Ramos (cell line): ENCODE measurements around the gene HNRNPC.
"Not testable (repeated sequence)": the region's sequence is repeated elsewhere in the genome, so short reads cannot be mapped to it uniquely, and the experiment has no call there.

Source experiments
- in situ Hi-C: fragments of 300-500 bp; cut with MboI; formaldehyde crosslinking; loops from one replicate; pipeline ENCODE4 v1.14.3; 2022; ENCODE audit warnings: low sequenced_read_pairs; ENCODE audit not compliant: unreplicated experiment

Gene HNRNPC

GRCh38 chr14:21215879-21216251, 53.4 kb downstream of the HNRNPC start:
- in situ Hi-C loops = no loop called here

- in situ Hi-C loops = no loop called here
Measured at GRCh38 chr14:21215130-21215878, 53.9 kb downstream of the HNRNPC start.

- in situ Hi-C loops = no loop called here
Measured at GRCh38 chr14:21213652-21214051, 55.6 kb downstream of the HNRNPC start.

- in situ Hi-C loops = not testable (repeated sequence)
Measured at GRCh38 chr14:21212824-21213223, 56.4 kb downstream of the HNRNPC start.

- in situ Hi-C loops = no loop called here
Measured at GRCh38 chr14:21211509-21211908, 57.7 kb downstream of the HNRNPC start.

DNA sequence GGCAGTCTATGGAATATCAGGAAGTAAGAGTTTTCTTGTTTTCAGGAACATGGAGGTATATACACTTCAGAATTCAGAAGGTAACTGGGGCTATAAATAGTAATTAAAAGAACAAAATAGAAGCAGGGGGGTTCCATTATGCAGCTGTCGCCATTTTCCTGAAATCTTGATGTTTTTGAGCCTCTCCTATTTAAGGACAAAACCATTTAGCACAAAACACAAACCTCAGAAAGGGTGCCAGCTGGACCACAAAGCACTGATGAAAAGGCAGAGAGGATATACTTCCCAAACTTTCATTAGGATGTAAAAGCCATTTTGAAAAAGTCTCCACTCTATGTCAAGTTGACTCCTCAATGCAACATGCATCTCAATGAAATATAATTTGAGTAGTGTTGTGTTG, 59.2 kb downstream of the HNRNPC start:
- in situ Hi-C loops = no loop called here

DNA sequence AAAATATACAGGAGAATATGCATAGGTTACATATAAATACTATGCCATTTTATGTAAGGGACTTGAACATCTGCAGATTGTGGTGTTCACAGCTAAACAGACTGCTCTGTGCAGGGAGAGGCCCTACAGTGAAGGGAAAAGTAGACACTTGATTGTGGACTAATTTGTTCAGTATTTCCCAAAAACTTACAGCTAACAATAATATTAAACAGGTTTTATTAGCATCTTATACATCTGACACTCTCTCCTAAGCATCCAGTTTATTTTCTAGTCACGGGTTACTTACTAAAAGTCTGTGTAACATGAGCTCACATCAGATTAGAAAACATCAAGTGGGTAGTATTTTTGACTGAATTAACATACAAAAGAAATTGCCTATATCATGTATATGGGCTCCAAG, 60.1 kb downstream of the HNRNPC start:
- in situ Hi-C loops = no loop called here

DNA sequence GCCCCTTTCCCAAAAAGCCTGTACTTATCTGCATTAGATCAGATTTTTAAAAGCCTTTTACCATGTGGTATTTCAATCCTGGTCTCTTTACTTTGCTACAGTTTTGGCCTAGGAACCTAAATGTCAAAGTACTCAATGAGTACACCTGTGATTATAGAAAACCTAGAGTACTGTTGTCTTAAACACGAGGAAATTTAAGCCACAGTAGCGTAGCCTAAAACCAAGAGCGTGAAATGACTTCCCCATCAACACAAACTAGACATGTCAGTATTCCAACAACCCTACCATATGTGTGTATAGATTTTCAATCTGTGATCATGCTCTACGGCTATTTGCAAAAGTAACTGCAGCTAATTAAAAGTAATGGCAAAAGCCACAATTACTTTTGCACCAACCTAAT, 60.7 kb downstream of the HNRNPC start:
- in situ Hi-C loops = no loop called here

GRCh38 chr14:21206753-21207684, 62.2 kb downstream of the HNRNPC start:
- in situ Hi-C loops = no loop called here

DNA sequence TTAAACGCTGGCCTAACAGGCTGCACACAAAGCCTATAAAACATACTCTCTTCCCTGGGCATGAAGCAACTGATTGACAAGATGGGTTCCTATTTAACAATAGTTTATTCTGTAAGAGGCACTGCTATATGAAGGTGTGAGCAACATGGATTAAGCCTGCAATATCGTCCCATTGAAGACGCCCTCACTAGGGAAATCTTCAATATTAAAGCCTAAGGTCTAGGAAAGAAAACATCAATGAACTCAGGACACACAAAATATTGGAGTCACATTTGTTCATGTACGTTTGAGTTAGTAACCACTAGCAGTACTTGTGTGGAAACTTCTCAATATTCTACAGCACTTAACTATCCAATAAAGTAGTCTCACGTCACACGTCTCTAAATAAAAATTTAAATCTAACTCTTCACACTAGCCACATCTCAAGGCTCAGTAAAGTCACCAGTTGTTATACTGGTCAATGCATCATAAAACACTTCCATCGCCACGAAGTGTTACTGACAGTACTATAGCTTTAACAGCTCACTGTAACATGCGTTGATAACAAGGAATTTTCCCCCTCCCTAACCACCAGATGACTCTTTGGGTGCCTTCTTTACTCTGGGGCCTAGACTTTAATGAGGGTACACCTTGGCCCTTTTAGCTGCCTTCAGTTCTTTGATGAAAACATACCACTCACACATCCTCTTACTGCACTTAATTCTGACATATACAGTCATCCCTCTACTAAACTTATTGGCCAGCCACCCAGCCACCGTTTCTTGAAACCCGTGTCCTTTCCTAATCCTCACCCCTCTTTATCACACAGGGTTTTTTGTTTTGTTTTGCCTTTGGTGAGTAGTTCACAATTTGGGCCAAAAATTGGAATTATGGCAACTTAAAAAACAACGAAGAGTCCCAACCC, 63.3 kb downstream of the HNRNPC start:
- in situ Hi-C loops = no loop called here

DNA sequence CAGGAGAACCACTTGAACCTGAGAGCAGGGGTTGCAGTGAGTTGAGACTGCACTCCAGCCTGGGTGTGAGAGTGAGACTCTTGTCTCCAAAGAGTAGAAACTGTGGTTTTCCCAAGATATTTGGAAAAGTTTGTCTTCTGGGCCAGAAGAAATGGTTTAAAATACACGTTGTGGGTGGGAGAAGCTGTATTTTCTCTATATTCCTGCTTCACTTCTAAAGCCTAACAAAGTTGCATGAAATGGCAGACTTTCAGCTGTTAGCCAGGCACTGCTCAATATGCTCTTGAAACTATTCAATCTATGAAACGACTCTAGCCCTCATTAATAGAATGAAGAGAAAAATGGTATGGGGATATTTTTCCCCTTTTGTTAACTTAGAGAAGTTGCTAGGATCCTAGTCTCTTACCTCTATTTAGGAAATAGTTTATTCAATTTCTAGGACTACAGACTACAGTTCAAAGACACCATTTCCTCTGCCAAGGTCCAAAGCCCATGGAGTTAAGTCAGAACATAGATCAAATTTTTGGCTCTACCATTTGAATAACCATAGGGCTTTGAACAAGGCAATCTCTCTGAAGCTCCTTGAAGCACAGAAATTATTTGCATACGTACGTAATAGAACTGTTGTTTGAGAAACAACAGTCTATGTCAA, 64.1 kb downstream of the HNRNPC start:
- in situ Hi-C loops = no loop called here

- in situ Hi-C loops = no loop called here
Measured at GRCh38 chr14:21204167-21205025, 64.8 kb downstream of the HNRNPC start.

- in situ Hi-C loops = no loop called here
Measured at GRCh38 chr14:21203470-21204166, 65.6 kb downstream of the HNRNPC start.

DNA sequence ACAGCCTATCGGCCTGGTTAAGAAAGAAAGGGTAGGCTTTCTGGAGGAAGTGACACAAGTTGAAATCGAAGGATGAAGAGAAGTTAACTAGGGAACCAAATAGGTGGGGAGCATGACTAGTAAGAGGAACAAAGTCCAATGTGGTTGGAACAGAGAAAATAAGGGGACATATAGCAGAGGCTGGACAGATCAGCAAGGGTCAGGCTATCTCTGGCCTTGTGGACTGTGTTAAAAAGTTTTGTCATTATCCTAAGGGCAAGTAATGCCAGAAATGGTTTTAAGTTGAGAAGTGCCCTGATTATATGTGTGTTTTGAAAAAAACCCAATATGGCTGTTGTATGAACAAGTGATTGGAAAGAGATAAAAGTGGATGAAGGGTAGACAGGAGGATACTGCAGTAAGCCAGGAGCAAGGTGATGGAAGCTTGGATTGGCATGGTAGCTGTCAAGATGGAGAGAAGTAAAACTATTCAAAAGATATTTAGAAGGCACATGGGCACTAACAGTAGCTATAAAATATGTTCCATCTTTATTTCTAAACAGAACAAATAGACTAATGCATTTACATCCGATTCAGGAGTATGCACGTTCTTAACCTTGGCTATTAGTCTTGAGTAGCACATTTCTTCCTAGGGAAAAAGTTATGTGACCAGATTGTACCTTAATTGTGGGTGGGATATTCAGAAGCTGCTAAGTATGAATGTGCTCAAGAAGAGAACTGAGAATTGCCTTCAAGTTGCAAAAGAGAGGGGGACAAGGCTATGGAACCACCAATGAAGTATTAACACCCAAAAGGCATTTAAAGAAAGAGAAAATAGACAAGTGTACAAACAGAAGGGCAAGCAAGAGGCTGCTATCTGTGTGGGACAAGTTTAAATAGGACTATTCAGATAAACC, 66.5 kb downstream of the HNRNPC start:
- in situ Hi-C loops = no loop called here

DNA sequence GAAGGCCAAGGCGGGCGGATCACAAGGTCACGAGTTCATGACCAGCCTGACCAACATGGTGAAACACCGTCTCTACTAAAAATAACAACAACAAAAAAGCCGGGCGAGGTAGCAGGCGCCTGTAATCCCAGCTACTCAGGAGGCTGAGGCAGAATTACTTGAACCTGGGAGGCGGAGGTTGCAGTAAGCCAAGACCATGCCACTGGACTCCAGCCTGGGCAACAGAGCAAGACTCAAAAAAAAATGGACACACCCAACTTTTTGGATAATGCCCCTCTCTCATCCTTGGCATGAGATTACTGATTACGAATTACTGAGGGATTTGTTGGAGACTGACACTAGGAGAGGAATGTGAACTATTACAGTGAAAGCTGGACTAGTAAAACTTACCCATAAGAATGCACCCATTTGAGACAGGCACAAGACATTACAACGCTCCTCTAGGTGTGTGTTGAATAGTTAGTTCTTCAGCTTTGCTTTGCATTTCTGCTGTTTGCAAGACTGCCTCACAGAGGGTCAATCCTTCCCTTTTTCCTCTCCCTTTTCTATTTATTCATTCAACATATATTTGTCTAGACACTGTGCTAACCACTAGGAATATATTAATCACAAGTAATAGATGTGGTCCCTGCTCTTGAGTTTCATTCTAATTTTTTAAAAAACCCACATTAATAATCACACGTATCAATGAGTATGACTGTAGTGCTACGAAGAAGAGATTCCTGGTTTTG, 67.3 kb downstream of the HNRNPC start:
- in situ Hi-C loops = no loop called here

GRCh38 chr14:21200752-21201461, 68.3 kb downstream of the HNRNPC start:
- in situ Hi-C loops = no loop called here
